DMS114 treated with DMSO at 0.1 percent for 48 hours (cell line): Measurements from ENCODE around the gene PDE4A.
"Not testable (repeated sequence)": the region's sequence is repeated elsewhere in the genome, so short reads cannot be mapped to it uniquely, and the experiment has no call there.

ENCODE experiments used
- DNase-seq: peaks from one replicate; lab custom pipeline; 2025; ENCODE audit not compliant: unreplicated experiment; lab: John Stamatoyannopoulos, UW

PDE4A gene

GRCh38 chr19:10403137-10404021 lies 17.0 kb upstream of the PDE4A start, which contains the start of gene CDC37:
Gene CDC37 (minus strand): TSS chr19:10403542. CDS start chr19:10403479, 63 bp downstream.
- peak; percentile 81 for DNase-seq

- DNase-seq, result no peak
Observed at GRCh38 chr19:10404888-10405820, 15.2 kb upstream of the PDE4A start.

- no peak for DNase-seq
Observed at GRCh38 chr19:10406191-10406590, 14.1 kb upstream of the PDE4A start.

GRCh38 chr19:10407096-10407495 lies 13.2 kb upstream of the PDE4A start:
- no peak for DNase-seq

- DNase-seq, result no peak
Observed at GRCh38 chr19:10408511-10409283, 11.6 kb upstream of the PDE4A start.

GRCh38 chr19:10411224-10411623 lies 9.1 kb upstream of the PDE4A start:
- DNase-seq, result not testable (repeated sequence)

- DNase-seq, result no peak
Observed at GRCh38 chr19:10412257-10412977, 7.9 kb upstream of the PDE4A start.

- no peak for DNase-seq
Observed at GRCh38 chr19:10416083-10416379, 4.3 kb upstream of the PDE4A start.

GRCh38 chr19:10416380-10417257 lies 3.7 kb upstream of the PDE4A start:
- peak; percentile 65 for DNase-seq

- no peak for DNase-seq
Observed at GRCh38 chr19:10417541-10418234, 2.6 kb upstream of the PDE4A start.

- DNase-seq, result peak; percentile 41
Observed at GRCh38 chr19:10418235-10418484, 2.2 kb upstream of the PDE4A start.

- DNase-seq, result no peak
Observed at GRCh38 chr19:10418485-10419199, 1.7 kb upstream of the PDE4A start.

- no peak for DNase-seq
Observed at GRCh38 chr19:10419200-10419645, 1.1 kb upstream of the PDE4A start.

- peak; percentile 81 for DNase-seq
Observed at GRCh38 chr19:10419646-10420443, 493 bp upstream of the PDE4A start.

GRCh38 chr19:10421240-10422045 lies 1.1 kb downstream of the PDE4A start:
- no peak for DNase-seq

GRCh38 chr19:10422046-10422461 lies 1.7 kb downstream of the PDE4A start:
- DNase-seq, result no peak

GRCh38 chr19:10422846-10423245 lies 2.5 kb downstream of the PDE4A start:
- no peak for DNase-seq
